ENCODE measurements around the gene GALNT2.

The GALNT2 gene

DNA sequence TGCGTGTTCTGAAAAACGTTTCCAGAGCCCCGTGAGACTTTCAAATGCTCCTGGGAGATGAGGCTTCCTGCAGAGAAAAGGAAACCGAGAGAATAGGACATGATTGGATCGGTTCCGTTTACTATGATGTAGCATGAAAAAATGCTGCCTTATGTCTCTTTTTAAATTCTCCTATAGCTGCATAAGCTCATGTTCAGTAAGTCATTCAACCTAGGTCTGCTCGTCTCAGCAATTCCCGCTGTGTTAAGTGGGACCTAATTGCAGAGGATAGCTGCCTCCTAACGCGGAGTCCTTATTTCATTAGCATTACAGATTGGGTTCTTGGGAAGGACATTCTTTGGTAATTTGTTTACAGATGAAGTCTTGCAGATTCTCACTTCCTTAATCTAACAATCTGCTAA lies 165.3 kb downstream of the GALNT2 start:
- no peaks in the 10 kb centered on the region for H3K9me3 ChIP-seq (ENCODE audit: insufficient read depth, low read depth, low read length)
- H3K9me2 ChIP-seq (replicated peaks; ENCODE audit: low read depth, low read length): no peaks in the 10 kb centered on the region
- peaks cover 91% of the 10 kb centered on the region for H3K36me3 ChIP-seq (ENCODE audit: insufficient read depth, low read length)
- H3K27me3 ChIP-seq (ENCODE audit: insufficient read depth, low read length, poor library complexity, severe bottlenecking): no peaks in the 10 kb centered on the region
- H3K9ac ChIP-seq (ENCODE audit: low read depth, low read length, poor library complexity, severe bottlenecking): no peak overlapping the region
- peaks cover 83% of the 10 kb centered on the region for H3K79me2 ChIP-seq (ENCODE audit: insufficient read depth, low read length)
- TF ChIP-seq, protein P1, sequence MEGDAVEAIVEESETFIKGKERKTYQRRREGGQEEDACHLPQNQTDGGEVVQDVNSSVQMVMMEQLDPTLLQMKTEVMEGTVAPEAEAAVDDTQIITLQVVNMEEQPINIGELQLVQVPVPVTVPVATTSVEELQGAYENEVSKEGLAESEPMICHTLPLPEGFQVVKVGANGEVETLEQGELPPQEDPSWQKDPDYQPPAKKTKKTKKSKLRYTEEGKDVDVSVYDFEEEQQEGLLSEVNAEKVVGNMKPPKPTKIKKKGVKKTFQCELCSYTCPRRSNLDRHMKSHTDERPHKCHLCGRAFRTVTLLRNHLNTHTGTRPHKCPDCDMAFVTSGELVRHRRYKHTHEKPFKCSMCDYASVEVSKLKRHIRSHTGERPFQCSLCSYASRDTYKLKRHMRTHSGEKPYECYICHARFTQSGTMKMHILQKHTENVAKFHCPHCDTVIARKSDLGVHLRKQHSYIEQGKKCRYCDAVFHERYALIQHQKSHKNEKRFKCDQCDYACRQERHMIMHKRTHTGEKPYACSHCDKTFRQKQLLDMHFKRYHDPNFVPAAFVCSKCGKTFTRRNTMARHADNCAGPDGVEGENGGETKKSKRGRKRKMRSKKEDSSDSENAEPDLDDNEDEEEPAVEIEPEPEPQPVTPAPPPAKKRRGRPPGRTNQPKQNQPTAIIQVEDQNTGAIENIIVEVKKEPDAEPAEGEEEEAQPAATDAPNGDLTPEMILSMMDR (conservative IDR thresholded peaks at IDR 0.05; ENCODE audit: low read length): no peak
- TF ChIP-seq EZH2phosphoT487 (IDR thresholded peaks at IDR 0.05; ENCODE audit: borderline replicate concordance): no peak
- H4K20me1 ChIP-seq (ENCODE audit: insufficient read depth, low read length, poor library complexity, severe bottlenecking): peaks cover 4% of the 10 kb centered on the region
- H3K4me3 ChIP-seq (ENCODE audit: low read length, poor library complexity, severe bottlenecking): no peak overlapping the region
- no peak overlapping the region for H2AFZ ChIP-seq (ENCODE audit: low read length)
- no peak overlapping the region for H3K4me2 ChIP-seq (ENCODE audit: low read depth, low read length, poor library complexity, severe bottlenecking)
- peaks cover 28% of the 10 kb centered on the region for H3K4me1 ChIP-seq (ENCODE audit: insufficient read depth, low read length, poor library complexity, severe bottlenecking)
- no peaks in the 10 kb centered on the region for H3F3A ChIP-seq (ENCODE audit: low read depth)

DNA sequence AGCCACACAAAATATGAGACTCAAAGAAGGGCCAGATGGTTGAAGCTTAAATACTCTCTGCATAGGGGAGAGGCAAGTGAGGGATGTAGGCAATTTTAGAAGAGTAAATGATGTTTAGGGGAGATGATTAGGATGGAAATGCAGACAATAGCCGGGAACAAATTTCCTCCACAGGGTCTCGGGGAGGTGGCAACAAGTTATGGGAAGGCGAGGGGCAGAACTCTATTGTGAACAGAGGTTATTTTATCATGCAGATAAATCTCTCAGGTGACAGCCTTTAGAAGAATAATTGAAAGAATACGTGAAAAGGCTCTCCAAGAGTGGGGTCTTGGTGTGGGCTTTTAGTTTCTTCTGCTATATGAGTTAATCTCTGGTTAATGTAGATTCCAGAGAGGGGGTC lies 166.7 kb downstream of the GALNT2 start:
- H3K4me2 ChIP-seq (ENCODE audit: low read depth, low read length, poor library complexity, severe bottlenecking): no peak overlapping the region
- H3K9me3 ChIP-seq (ENCODE audit: insufficient read depth, low read depth, low read length): no peaks in the 10 kb centered on the region

DNA sequence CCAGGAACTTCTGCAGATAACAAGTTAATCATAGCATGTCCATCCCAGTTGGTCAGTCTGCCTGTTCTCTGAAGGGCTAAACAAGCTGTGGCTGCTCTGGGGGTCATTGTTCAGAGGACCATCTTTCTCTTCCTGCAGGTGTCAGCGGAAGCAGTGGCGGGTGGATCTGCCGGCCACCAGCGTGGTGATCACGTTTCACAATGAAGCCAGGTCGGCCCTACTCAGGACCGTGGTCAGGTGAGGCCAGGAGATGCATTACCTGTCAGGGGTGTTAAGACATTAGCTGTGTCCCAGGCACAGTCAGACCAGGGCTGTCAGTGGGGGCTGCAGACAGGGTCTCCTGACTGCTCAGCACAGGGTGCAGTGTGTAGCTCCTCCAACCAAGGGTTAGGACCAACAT lies 168.8 kb downstream of the GALNT2 start:
- Histone ChIP-seq H3K9ac (ENCODE audit: low read depth, low read length, poor library complexity, severe bottlenecking) (no peak overlapping the region), H3K36me3 (ENCODE audit: insufficient read depth, low read length) (peaks cover 93% of the 10 kb centered on the region), H3K27me3 (ENCODE audit: insufficient read depth, low read length, poor library complexity, severe bottlenecking) (no peaks in the 10 kb centered on the region), H3K4me3 (ENCODE audit: low read length, poor library complexity, severe bottlenecking) (no peak overlapping the region), H3K79me2 (ENCODE audit: insufficient read depth, low read length) (peaks cover 66% of the 10 kb centered on the region), H3F3A (ENCODE audit: low read depth) (0 out of 2 replicates have a peak, but pooled peaks cover 3% of the 10 kb centered on the region), H3K4me2 (ENCODE audit: low read depth, low read length, poor library complexity, severe bottlenecking) (no peak overlapping the region), H3K9me2 (replicated peaks; ENCODE audit: low read depth, low read length) (no peaks in the 10 kb centered on the region), H3K9me3 (ENCODE audit: insufficient read depth, low read depth, low read length) (0 out of 2 replicates have a peak, but pooled peaks cover 4% of the 10 kb centered on the region), H2AFZ (ENCODE audit: low read length) (no peak overlapping the region), H4K20me1 (ENCODE audit: insufficient read depth, low read length, poor library complexity, severe bottlenecking) (no peaks in the 10 kb centered on the region), H3K4me1 (ENCODE audit: insufficient read depth, low read length, poor library complexity, severe bottlenecking) (peaks cover 12% of the 10 kb centered on the region)
- TF ChIP-seq, protein P1 (conservative IDR thresholded peaks at IDR 0.05; ENCODE audit: low read length): no peak
- no peak for TF ChIP-seq EZH2phosphoT487 (IDR thresholded peaks at IDR 0.05; ENCODE audit: borderline replicate concordance)

More for the DNA sequence above, 166.7 kb downstream of the GALNT2 start:
- Histone ChIP-seq H2AFZ (ENCODE audit: low read length) (no peak overlapping the region), H4K20me1 (ENCODE audit: insufficient read depth, low read length, poor library complexity, severe bottlenecking) (peaks cover 4% of the 10 kb centered on the region), H3K27me3 (ENCODE audit: insufficient read depth, low read length, poor library complexity, severe bottlenecking) (no peaks in the 10 kb centered on the region), H3K79me2 (ENCODE audit: insufficient read depth, low read length) (peaks cover 71% of the 10 kb centered on the region), H3K36me3 (ENCODE audit: insufficient read depth, low read length) (peaks cover 92% of the 10 kb centered on the region), H3K9me2 (replicated peaks; ENCODE audit: low read depth, low read length) (no peaks in the 10 kb centered on the region), H3F3A (ENCODE audit: low read depth) (no peaks in the 10 kb centered on the region), H3K4me1 (ENCODE audit: insufficient read depth, low read length, poor library complexity, severe bottlenecking) (peaks cover 28% of the 10 kb centered on the region), H3K9ac (ENCODE audit: low read depth, low read length, poor library complexity, severe bottlenecking) (no peak overlapping the region), H3K4me3 (ENCODE audit: low read length, poor library complexity, severe bottlenecking) (no peak overlapping the region)
- no peak for TF ChIP-seq EZH2phosphoT487 (IDR thresholded peaks at IDR 0.05; ENCODE audit: borderline replicate concordance)
